Calu3 (cell line): ENCODE results near the gene LIN52. TPM values are rescaled to one million over a fixed set of nuclear protein-coding genes. Genes with fewer than 3 reads are reported as not detected.

ENCODE experiments used
- BruUV-seq: library from RNA; stranded (reverse); fragments of 400-500 nt; replicated peaks from 2 replicates; lab custom pipeline; 2021; lab: Mats Ljungman, UMichigan
- CTCF ChIA-PET: fragments of 300-600 bp; sonication (Branson Sonifier 250); formaldehyde crosslinking; loops from one replicate; lab custom pipeline; 2022; ENCODE audit warnings: antibody characterized with exemption; lab: Charles Lee
- DNase-seq: peaks from one replicate; pipeline ENCODE4 v3.0.0; 2022
- H3K27ac Mint-ChIP-seq: one replicate; pipeline ENCODE4 v1.8.0; 2022; ENCODE audit warnings: mixed read lengths; ENCODE audit not compliant: unreplicated experiment
- H3K27me3 Mint-ChIP-seq: one replicate; pipeline ENCODE4 v1.8.0; 2022; ENCODE audit warnings: mixed read lengths; ENCODE audit not compliant: unreplicated experiment
- H3K36me3 Mint-ChIP-seq: one replicate; pipeline ENCODE4 v1.8.0; 2022; ENCODE audit warnings: mild to moderate bottlenecking, moderate library complexity, mixed read lengths; ENCODE audit not compliant: insufficient read depth, unreplicated experiment
- H3K4me1 Mint-ChIP-seq: one replicate; pipeline ENCODE4 v1.8.0; 2022; ENCODE audit warnings: mild to moderate bottlenecking, low read depth, mixed read lengths; ENCODE audit not compliant: unreplicated experiment
- H3K4me3 Mint-ChIP-seq: one replicate; pipeline ENCODE4 v1.8.0; 2022; ENCODE audit warnings: mild to moderate bottlenecking, low read depth, moderate library complexity, mixed read lengths; ENCODE audit not compliant: unreplicated experiment
- H3K9me3 Mint-ChIP-seq: one replicate; pipeline ENCODE4 v1.8.0; 2022; ENCODE audit warnings: low read depth, mixed read lengths; ENCODE audit not compliant: unreplicated experiment
- intact Hi-C: fragments of 100-400 bp; cut with micrococcal nuclease; formaldehyde crosslinking; loops from one replicate; pipeline ENCODE4 v1.10.0; 2022; ENCODE audit not compliant: unreplicated experiment
- total RNA-seq: library from RNA; stranded (reverse); gene quantifications from 2 replicates; pipeline ENCODE4 v1.2.3, GENCODE V29; 2022
- TF ChIP-seq, protein P1 (sequence below): fragments of 200-600 bp; IDR thresholded peaks from one replicate; pipeline ENCODE4 v1.8.0; 2022; ENCODE audit warnings: antibody characterized with exemption; ENCODE audit not compliant: unreplicated experiment

The LIN52 gene
- total RNA-seq, 1 experiment from 2014 or later: 11.2 TPM

DNA sequence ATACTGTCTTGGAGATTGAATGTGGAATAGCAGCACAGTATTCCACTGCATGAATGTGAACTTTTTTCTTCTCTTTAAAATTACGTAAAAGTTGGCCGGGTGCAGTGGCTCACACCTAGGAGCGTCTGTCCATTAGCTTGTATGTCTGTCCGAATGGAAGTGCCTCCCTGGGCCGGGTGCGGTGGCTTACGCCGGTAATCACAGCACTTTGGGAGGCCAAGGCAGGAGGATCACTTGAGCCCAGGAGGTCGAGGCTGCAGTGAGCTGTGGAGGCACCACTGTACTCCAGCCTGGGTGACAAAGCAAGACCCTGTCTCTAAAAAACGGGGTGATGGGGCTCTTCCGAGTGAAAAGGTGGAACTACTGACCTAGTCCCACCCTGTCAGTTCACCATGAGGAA, 131.9 kb downstream of the LIN52 start:
- H3K9me3 Mint-ChIP-seq: no peaks in the 10 kb centered on the region
- intact Hi-C loops: no loop called here
- no peaks in the 10 kb centered on the region for H3K4me1 Mint-ChIP-seq
- no peaks in the 10 kb centered on the region for H3K36me3 Mint-ChIP-seq
- BruUV-seq: no TSS peak
- CTCF ChIA-PET: no interaction called here
- H3K27ac Mint-ChIP-seq: no peak overlapping the region
- TF ChIP-seq, protein P1, sequence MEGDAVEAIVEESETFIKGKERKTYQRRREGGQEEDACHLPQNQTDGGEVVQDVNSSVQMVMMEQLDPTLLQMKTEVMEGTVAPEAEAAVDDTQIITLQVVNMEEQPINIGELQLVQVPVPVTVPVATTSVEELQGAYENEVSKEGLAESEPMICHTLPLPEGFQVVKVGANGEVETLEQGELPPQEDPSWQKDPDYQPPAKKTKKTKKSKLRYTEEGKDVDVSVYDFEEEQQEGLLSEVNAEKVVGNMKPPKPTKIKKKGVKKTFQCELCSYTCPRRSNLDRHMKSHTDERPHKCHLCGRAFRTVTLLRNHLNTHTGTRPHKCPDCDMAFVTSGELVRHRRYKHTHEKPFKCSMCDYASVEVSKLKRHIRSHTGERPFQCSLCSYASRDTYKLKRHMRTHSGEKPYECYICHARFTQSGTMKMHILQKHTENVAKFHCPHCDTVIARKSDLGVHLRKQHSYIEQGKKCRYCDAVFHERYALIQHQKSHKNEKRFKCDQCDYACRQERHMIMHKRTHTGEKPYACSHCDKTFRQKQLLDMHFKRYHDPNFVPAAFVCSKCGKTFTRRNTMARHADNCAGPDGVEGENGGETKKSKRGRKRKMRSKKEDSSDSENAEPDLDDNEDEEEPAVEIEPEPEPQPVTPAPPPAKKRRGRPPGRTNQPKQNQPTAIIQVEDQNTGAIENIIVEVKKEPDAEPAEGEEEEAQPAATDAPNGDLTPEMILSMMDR: no peak
- H3K4me3 Mint-ChIP-seq: no peak overlapping the region
- DNase-seq: no peak
- peaks cover 76% of the 10 kb centered on the region for H3K27me3 Mint-ChIP-seq

DNA sequence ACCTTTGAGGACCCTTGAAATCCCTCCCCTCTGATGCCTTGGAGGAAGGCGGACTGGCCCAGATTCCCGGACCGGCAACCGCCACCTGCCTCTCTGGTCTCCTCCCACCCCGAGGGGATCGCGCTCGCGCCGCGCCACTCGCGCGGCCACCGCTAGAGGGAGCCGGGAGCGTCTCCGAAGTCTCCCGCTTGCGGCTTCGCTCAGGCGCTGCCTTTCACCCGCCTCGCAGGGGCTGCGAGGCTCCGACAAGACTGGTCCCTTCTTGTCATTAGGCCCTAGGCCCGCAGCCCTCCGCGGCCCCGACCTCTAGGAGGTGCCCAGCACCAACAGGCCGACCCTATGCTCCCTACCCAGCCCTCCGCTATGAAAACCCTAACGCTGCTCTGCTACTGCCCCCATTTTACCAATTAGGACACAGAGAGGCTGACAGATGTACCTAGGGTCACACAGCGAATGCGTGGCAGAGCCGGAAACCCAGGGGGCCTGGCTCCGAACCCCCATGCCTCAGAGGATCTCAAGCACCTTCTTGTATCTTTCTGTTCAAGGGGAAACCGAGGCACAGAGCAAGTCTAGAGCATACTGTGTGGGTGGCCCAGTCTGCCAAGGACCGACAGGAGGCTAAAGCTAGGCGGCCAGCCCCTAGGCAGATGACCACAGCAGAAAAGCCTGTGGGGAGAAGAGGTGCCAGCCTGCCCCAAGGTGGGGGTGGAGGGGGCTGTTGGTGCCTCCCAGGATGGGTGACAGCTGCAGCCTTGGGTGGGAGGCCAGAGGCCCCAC, 133.1 kb downstream of the LIN52 start:
- Mint-ChIP-seq H3K36me3 (no peaks in the 10 kb centered on the region), H3K4me1 (no peaks in the 10 kb centered on the region), H3K9me3 (no peaks in the 10 kb centered on the region), H3K27ac (no peak overlapping the region), H3K4me3 (peak overlapping the region; percentile 41), H3K27me3 (peaks cover 72% of the 10 kb centered on the region)
- peak; percentile 84 for DNase-seq
- intact Hi-C loops: no loop called here
- CTCF ChIA-PET: no interaction called here
- TF ChIP-seq, protein P1: peak; percentile 81
- BruUV-seq: no TSS peak

DNA sequence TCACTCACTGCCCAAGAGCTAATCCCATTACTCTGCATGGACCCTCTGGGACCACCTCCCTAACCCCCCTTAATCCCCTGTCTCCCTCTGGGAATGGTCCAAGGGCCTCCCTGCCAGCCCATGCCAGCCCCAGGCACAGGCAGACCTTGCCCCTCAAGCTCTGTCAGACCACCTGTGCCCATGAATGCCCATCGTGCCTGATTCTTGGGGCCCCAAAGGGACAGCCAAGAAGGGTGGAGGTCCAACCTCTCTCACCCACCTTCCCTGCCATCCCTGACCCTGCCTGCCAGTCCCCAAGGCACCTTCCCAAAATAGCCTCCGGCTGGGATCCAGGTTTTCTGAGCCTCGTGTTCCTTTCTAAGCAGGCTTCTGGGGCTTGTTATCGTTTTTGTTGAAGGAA, 133.7 kb downstream of the LIN52 start:
- no peak overlapping the region for H3K27ac Mint-ChIP-seq
- intact Hi-C loops: no loop called here
- no peaks in the 10 kb centered on the region for H3K9me3 Mint-ChIP-seq
- H3K4me1 Mint-ChIP-seq: no peaks in the 10 kb centered on the region
- BruUV-seq: no TSS peak
- H3K27me3 Mint-ChIP-seq: peaks cover 67% of the 10 kb centered on the region
- H3K36me3 Mint-ChIP-seq: no peaks in the 10 kb centered on the region
- CTCF ChIA-PET: interaction anchor here (1.0 kb wide), 1 partner anchor 9 kb away, joined by 3 read pairs; no protein-coding TSS in a partner anchor
- no peak overlapping the region for H3K4me3 Mint-ChIP-seq
- TF ChIP-seq, protein P1: no peak
- no peak for DNase-seq

DNA sequence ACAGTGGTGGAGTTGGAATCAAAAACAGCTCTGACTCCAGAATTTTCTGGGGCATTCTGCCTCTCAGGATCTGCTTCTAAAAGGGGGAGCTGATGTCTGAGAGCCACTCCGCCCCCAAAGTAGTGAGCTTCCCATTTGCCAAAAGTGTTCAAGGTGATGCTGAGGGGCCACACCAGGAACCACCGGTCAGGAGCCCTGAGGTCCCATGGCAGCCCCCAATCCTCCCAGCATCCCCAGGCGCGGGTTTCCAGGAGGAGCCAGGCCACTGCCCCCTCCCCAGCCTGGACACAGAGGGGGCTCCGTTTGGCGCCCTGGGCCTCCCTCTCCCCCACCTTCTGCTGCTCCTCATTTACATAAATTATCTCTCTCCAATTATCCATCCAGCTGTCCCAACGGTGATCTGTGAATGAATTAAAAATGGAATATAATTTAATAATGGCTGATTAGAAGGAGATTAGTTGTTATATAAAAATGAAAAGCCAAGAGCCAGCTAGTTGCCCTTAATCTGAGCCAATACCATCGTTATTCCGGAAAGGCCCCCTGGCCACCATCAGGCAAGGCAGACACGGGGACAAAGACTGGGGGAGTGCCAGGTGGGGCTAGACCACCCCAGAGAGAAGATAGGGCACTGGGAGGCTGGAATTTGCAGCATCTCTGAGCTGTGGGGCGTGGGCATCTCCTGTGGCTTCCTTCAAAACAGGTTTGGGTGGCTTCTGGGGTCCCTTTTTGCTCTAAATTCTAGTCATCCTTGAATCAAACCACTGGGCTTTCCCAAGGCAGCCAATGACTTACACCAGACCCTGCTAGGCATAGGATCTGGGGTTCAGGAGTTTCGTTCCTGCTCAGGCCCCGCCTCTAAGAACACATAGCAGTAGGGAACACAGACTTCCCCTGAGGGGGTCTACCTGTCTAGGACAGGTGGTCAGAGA, 134.8 kb downstream of the LIN52 start:
- intact Hi-C loops: no loop called here
- H3K4me3 Mint-ChIP-seq: no peak overlapping the region
- no peaks in the 10 kb centered on the region for H3K9me3 Mint-ChIP-seq
- H3K27me3 Mint-ChIP-seq: peaks cover 67% of the 10 kb centered on the region
- CTCF ChIA-PET: interaction anchor here (0.6 to 1.0 kb wide), 2 partner anchors 10 to 44 kb away, joined by 3 read pairs; no protein-coding TSS in a partner anchor
- H3K36me3 Mint-ChIP-seq: no peaks in the 10 kb centered on the region
- H3K4me1 Mint-ChIP-seq: no peaks in the 10 kb centered on the region
- no peak for DNase-seq
- BruUV-seq: no TSS peak
- TF ChIP-seq, protein P1: no peak
- H3K27ac Mint-ChIP-seq: no peak overlapping the region
